H9 (cell line): ENCODE measurements around the gene RCSD1. TPM values are rescaled to one million over a fixed set of nuclear protein-coding genes. Genes with fewer than 3 reads are reported as not detected.

Experiments used
- DNase-seq: peaks from one replicate; pipeline ENCODE4 v3.0.0-alpha.2; 2017
- H2AFZ ChIP-seq: one replicate; pipeline ENCODE4 v1.6.1; 2013; ENCODE audit warnings: mild to moderate bottlenecking, low read length, control low read depth, moderate library complexity
- H2AK5ac ChIP-seq: 2 replicates; pipeline ENCODE4 v1.6.1; 2013; ENCODE audit warnings: low read length, control low read depth, mixed read lengths; ENCODE audit not compliant: insufficient read length
- H2BK120ac ChIP-seq: one replicate; pipeline ENCODE4 v1.6.1; 2013; ENCODE audit warnings: low read depth, mild to moderate bottlenecking, low read length, control low read depth, inconsistent platforms; ENCODE audit not compliant: poor library complexity, severe bottlenecking
- H2BK12ac ChIP-seq: 2 replicates; pipeline ENCODE4 v1.6.1; 2013; ENCODE audit warnings: low read length, control low read depth, mixed read lengths, low read depth; ENCODE audit not compliant: insufficient read length
- H2BK15ac ChIP-seq: 2 replicates; pipeline ENCODE4 v1.6.1; 2013; ENCODE audit warnings: low read depth, low read length, control low read depth
- H2BK20ac ChIP-seq: one replicate; pipeline ENCODE4 v1.6.1; 2013; ENCODE audit warnings: low read depth, mild to moderate bottlenecking, low read length, control low read depth, inconsistent platforms; ENCODE audit not compliant: poor library complexity, severe bottlenecking
- H2BK5ac ChIP-seq: 2 replicates; pipeline ENCODE4 v1.6.1; 2013; ENCODE audit warnings: low read length, control low read depth, mixed read lengths; ENCODE audit not compliant: insufficient read length
- H3K14ac ChIP-seq: 2 replicates; pipeline ENCODE4 v1.6.1; 2013; ENCODE audit warnings: low read length, control low read depth; ENCODE audit not compliant: insufficient read depth
- H3K18ac ChIP-seq: 2 replicates; pipeline ENCODE4 v1.6.1; 2013; ENCODE audit warnings: low read depth, mild to moderate bottlenecking, mixed read lengths, low read length, control low read depth; ENCODE audit not compliant: insufficient read length
- H3K23ac ChIP-seq: 2 replicates; pipeline ENCODE4 v1.6.1; 2013; ENCODE audit warnings: low read length, control low read depth, mixed read lengths, low read depth; ENCODE audit not compliant: insufficient read length
- H3K23me2 ChIP-seq: 2 replicates; pipeline ENCODE4 v1.6.1; 2013; ENCODE audit warnings: low read depth, mild to moderate bottlenecking, mixed read lengths, low read length, control low read depth; ENCODE audit not compliant: insufficient read length, poor library complexity, severe bottlenecking
- H3K27ac ChIP-seq: 2 replicates; pipeline ENCODE4 v1.5.1; 2013; ENCODE audit warnings: low read length, control low read depth, mixed read lengths, low read depth; ENCODE audit not compliant: insufficient read length
- H3K27me3 ChIP-seq: 2 replicates; pipeline ENCODE4 v1.6.1; 2013; ENCODE audit warnings: low read length, control low read depth, inconsistent platforms; ENCODE audit not compliant: insufficient read depth
- H3K4ac ChIP-seq: 2 replicates; pipeline ENCODE4 v1.6.1; 2013; ENCODE audit warnings: low read depth, mild to moderate bottlenecking, control low read depth, inconsistent platforms, low read length, moderate library complexity
- H3K4me1 ChIP-seq: 2 replicates; pipeline ENCODE4 v1.6.1; 2013; ENCODE audit warnings: low read length, control low read depth, inconsistent platforms; ENCODE audit not compliant: insufficient read depth
- H3K4me2 ChIP-seq: 2 replicates; pipeline ENCODE4 v1.6.1; 2013; ENCODE audit warnings: low read length, control low read depth, mixed read lengths; ENCODE audit not compliant: insufficient read length, insufficient read depth
- H3K56ac ChIP-seq: 2 replicates; pipeline ENCODE4 v1.6.1; 2013; ENCODE audit warnings: low read depth, mild to moderate bottlenecking, mixed read lengths, low read length, control low read depth; ENCODE audit not compliant: insufficient read length
- H3K79me1 ChIP-seq: 2 replicates; pipeline ENCODE4 v1.6.1; 2013; ENCODE audit warnings: low read depth, mild to moderate bottlenecking, moderate library complexity, low read length, control low read depth, inconsistent platforms; ENCODE audit not compliant: insufficient read depth, poor library complexity, severe bottlenecking
- H3K79me2 ChIP-seq: 2 replicates; pipeline ENCODE4 v1.6.1; 2013; ENCODE audit warnings: low read length, control low read depth, inconsistent platforms; ENCODE audit not compliant: insufficient read depth
- H3K9ac ChIP-seq: 2 replicates; pipeline ENCODE4 v1.6.1; 2013; ENCODE audit warnings: low read length, control low read depth, mixed read lengths; ENCODE audit not compliant: insufficient read length; ENCODE audit errors: extremely low read depth
- H3K9me3 ChIP-seq: one replicate; pipeline ENCODE4 v1.6.1; 2013; ENCODE audit warnings: low read depth, low read length, inconsistent platforms; ENCODE audit not compliant: control insufficient read depth
- H3T11ph ChIP-seq: one replicate; pipeline ENCODE4 v1.6.1; 2013; ENCODE audit warnings: mild to moderate bottlenecking, low read length, control low read depth, inconsistent platforms
- H4K20me1 ChIP-seq: one replicate; pipeline ENCODE4 v1.6.1; 2013; ENCODE audit not compliant: control insufficient read depth, insufficient read length, insufficient read depth
- H4K5ac ChIP-seq: 2 replicates; pipeline ENCODE4 v1.6.1; 2013; ENCODE audit warnings: low read depth, mild to moderate bottlenecking, mixed read lengths, low read length, control low read depth; ENCODE audit not compliant: insufficient read length
- H4K8ac ChIP-seq: replicated peaks from 2 replicates; pipeline ENCODE4 v1.6.1; 2013; ENCODE audit warnings: low read length, control low read depth, mixed read lengths, low read depth; ENCODE audit not compliant: insufficient read length
- H4K91ac ChIP-seq: 2 replicates; pipeline ENCODE4 v1.6.1; 2013; ENCODE audit warnings: low read depth, mild to moderate bottlenecking, moderate library complexity, mixed read lengths, low read length, control low read depth; ENCODE audit not compliant: insufficient read length
- H3K27ac Mint-ChIP-seq, 3 experiments: 2 replicates in 2 of 3; 3 replicates in 1 of 3; pipeline ENCODE4 v1.8.0; 2020 to 2021; ENCODE audit warnings: mixed read lengths in 3 of 3, mild to moderate bottlenecking in 1 of 3, moderate library complexity in 1 of 3
- H3K27me3 Mint-ChIP-seq: 2 replicates; pipeline ENCODE4 v1.8.0; 2021; ENCODE audit warnings: low read depth, mild to moderate bottlenecking, moderate library complexity, mixed read lengths
- H3K36me3 Mint-ChIP-seq, 3 experiments: 2 replicates in 2 of 3; 3 replicates in 1 of 3; pipeline ENCODE4 v1.8.0; 2020 to 2021; ENCODE audit warnings: low read depth in 3 of 3, mixed read lengths in 3 of 3; ENCODE audit not compliant: insufficient read depth in 1 of 3
- H3K4me1 Mint-ChIP-seq, 2 experiments: 2 replicates each; pipeline ENCODE4 v1.8.0; 2020; ENCODE audit warnings: mixed read lengths in 2 of 2
- H3K4me3 Mint-ChIP-seq, 2 experiments: 2 replicates in 1 of 2; 3 replicates in 1 of 2; pipeline ENCODE4 v1.8.0; 2020 to 2021; ENCODE audit warnings: mild to moderate bottlenecking in 2 of 2, mixed read lengths in 2 of 2, moderate library complexity in 1 of 2
- H3K9me3 Mint-ChIP-seq, 2 experiments: 2 replicates in 1 of 2; 3 replicates in 1 of 2; pipeline ENCODE4 v1.8.0; 2020; ENCODE audit warnings: mild to moderate bottlenecking in 2 of 2, mixed read lengths in 2 of 2, moderate library complexity in 1 of 2
- CTCF ChIP-seq: fragments of 200-600 bp; sonication (generic); conservative IDR thresholded peaks from 3 replicates; pipeline ENCODE4 v1.8.0; 2021; ENCODE audit warnings: antibody characterized with exemption, mild to moderate bottlenecking
- WGBS: extraction: QIAGEN DNeasy Blood & Tissue Kit; methylation state at CpG from one replicate; pipeline ENCODE4 v1.1.7; 2013; ENCODE audit warnings: missing lambda C conversion rate, low lambda C conversion rate, mixed read lengths; ENCODE audit not compliant: insufficient read length; ENCODE audit errors: extremely low coverage; 5-methylcytosine and 5-hydroxymethylcytosine counted together
- total RNA-seq: library from RNA; stranded (reverse); gene quantifications from 2 replicates; pipeline ENCODE4 v1.2.1, GENCODE V29; 2021

RCSD1 gene
- total RNA-seq, 1 experiment from 2014 or later = 0.13 TPM

GRCh38 chr1:167672831-167673230, 42.8 kb downstream of the RCSD1 start:
- Histone ChIP-seq H3K79me1 (no peaks in the 10 kb centered on the region), H4K8ac (no peak overlapping the region), H3K56ac (no peak overlapping the region), H3K4ac (no peak overlapping the region), H3K9ac (no peak overlapping the region), H2BK120ac (no peak overlapping the region), H3K14ac (no peak overlapping the region), H2BK12ac (no peak overlapping the region), H3K4me2 (no peak overlapping the region), H3K9me3 (no peaks in the 10 kb centered on the region), H3K79me2 (no peaks in the 10 kb centered on the region), H4K91ac (no peak overlapping the region), H3K23me2 (no peaks in the 10 kb centered on the region), H3K27me3 (no peaks in the 10 kb centered on the region), H3K27ac (no peak overlapping the region), H3K18ac (no peak overlapping the region), H4K20me1 (no peaks in the 10 kb centered on the region), H3T11ph (no peak overlapping the region), H3K4me1 (no peaks in the 10 kb centered on the region), H2AK5ac (no peak overlapping the region), H4K5ac (no peak overlapping the region), H2BK20ac (no peak overlapping the region), H2BK15ac (no peak overlapping the region), H3K23ac (no peak overlapping the region), H2BK5ac (no peak overlapping the region), H2AFZ (no peak overlapping the region)
- no peaks in the 10 kb centered on the region for H3K36me3 Mint-ChIP-seq
- H3K4me3 Mint-ChIP-seq = no peak overlapping the region
- peaks cover 4% of the 10 kb centered on the region for H3K27me3 Mint-ChIP-seq
- WGBS = no CpG with 5 or more reads among the region's 4 CpGs
- TF ChIP-seq CTCF = no peak
- no peak for DNase-seq
- no peaks in the 10 kb centered on the region for H3K9me3 Mint-ChIP-seq
- no peak overlapping the region for H3K27ac Mint-ChIP-seq
- peaks cover 21 to 23% of the 10 kb centered on the region in 2 experiments for H3K4me1 Mint-ChIP-seq
